GM18508 (cell line): Measurements from ENCODE around the gene TOB1.

Experiments used
- ATAC-seq: cut with Tn5 transposase; IDR thresholded peaks from one replicate; pipeline ENCODE4 v1.9.1; 2021; ENCODE audit warnings: moderate number of reproducible peaks; ENCODE audit not compliant: insufficient read depth, unreplicated experiment

The TOB1 gene

DNA sequence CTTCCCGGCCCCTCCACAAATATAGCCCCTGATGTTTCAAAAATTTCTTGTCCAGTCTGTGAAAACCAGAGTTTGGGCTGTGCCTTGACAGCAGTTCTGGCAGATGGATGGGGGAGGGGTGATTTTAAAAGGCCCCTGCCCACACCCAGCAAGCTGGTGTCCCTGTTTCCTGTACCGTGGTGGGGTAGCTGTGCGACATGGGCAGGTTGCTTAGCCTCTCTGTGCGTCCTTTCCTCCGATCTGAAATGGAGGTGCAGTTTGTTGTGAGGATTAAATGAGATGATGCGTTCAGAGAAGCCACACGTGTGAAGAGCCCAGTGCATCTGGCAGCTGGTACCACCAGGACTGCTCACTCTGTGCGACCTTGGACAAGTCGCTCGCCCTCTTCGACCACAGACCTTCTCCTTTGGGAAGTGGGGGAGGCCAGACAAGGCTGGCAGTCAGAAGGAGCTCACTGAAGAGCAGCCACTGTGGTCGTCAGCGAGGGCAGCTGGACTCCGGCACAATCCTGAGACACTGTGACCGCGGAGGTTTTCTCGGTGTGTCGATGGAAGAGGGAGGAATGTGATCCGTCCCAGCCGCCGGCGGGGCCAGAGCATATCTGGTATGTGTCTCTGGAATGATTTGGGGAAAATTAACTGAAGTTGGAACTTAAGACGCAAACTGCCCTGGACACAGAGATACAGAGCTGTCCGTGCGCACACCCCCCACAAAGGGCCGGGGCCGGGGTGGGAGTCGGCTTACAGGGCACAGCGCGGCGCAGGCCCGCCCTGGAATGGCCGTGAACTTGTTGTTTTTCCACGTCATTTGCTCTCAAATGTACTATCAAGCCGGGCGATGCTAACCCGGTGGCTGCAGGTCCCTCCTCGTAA, 31.5 kb downstream of the TOB1 start:
- no peak for ATAC-seq

DNA sequence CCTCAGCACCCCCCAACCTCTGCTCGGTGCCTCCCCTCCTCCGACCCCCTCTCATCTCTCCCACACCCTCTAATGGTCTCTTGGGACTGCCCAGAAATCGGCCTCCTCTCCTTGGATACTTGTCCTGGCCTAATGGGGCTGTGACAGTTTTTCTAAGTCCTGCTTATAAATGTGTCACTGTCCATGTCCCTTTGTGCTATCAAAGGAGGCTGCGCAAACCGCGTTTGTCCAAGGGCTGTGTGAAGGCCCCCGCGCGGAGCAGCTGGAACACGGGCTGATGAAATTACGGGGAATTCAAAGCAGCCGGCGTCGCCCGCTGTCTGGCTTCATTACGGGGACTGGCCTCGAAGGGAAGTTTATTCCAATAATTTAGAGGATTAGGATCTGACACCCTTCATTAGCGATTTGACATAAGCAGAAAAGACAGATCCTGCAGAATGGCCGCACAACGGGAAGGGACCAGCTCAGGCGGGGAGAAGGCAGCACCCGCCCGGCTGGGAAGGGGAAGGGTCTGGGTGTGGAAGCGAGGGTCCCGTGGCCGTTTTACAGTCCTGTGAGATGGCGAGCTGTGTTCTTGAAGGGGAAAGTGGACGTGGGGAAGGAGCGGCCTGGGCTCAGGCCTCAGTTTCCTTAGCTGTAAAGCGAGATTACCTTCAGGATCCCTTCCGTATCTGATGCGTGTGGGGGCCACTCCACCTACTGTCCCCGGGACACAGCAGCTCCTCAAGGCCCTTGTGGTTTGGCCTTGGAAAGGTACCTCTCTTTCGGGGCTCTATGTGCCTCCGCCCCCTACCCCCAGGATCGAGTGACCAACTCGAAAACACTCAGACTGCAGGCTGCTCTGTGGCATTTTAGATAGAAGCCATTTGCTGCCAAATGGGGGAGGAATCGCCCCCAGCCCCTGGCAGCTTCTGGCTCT, 32.4 kb downstream of the TOB1 start:
- ATAC-seq, result no peak

- ATAC-seq, result no peak
Measured at GRCh38 chr17:50832864-50833381, 33.2 kb downstream of the TOB1 start.

DNA sequence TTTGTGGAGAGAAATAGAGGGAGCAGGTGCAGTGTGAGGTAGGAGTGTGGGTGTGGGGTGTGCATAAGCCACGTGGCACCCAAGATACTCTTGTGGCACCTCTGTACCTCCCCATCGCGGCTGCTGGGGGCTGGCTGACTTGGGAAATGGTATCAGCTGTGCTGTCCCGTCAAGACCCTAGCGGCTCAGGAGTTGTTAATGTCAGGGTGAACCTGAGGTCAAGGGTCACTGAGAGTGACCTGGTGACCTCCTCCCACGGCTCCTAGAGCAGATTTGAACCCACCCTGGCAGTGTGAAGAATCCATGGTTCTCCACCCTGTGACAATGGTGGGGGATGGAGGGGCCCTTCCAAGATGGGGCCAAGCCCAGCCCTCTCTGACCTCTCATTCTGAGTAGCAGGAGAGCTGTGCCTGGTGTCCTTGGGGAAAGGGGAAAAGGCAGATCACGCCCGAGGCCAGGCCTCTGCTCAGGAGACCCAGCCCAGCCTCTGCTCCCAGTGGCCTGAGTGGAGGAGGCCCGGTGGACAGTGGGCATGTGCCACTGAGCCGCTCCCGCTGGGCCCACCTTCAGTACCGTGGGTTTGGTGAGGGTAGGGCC, 33.8 kb downstream of the TOB1 start:
- ATAC-seq, result no peak

- no peak for ATAC-seq
Measured at GRCh38 chr17:50831471-50831928, 34.7 kb downstream of the TOB1 start.

- ATAC-seq, result no peak
Measured at GRCh38 chr17:50830994-50831393, 35.2 kb downstream of the TOB1 start.

DNA sequence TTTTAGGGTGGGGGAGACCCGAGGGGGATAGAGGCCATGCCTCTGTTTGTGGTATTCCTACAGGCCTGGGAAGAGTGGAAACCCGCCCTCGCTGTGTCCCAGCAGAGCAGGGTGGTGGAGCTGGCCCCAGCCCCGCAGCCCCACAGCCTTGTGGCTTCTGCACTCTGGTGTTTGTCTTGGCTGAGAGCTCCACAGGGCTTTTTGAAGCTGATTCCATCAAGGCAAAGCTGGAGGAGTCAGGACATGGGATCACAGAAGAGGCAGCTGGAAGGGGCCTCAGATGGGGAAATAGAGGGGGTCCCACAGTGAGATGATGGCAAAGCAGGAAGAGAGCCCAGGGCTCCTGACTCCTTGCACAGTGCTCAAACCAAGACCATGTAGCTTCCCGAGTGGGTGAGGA, 35.8 kb downstream of the TOB1 start:
- ATAC-seq, result no peak

DNA sequence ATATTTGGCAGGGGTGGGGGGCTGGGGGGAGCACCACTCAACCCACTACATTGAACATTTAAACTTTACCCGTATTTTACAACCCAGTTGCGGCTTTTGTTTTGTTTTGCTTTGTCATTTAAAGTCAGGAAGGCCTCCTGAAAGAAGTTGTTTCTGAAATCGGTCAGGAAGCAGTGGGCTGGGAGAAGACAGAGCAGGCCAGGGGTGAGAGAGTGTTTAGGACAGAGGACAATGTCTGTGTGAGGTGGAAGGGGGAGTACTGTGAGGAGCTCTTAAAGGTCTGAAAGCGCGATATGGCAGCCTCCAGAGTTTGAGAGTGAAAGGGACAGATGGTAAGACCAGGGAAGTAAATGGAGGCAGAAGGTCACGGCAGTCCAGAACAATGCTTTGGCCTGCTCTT, 36.8 kb downstream of the TOB1 start:
- no peak for ATAC-seq

- ATAC-seq, result no peak
Measured at GRCh38 chr17:50828508-50829170, 37.5 kb downstream of the TOB1 start.

GRCh38 chr17:50825188-50825587, 41.0 kb downstream of the TOB1 start:
- no peak for ATAC-seq

DNA sequence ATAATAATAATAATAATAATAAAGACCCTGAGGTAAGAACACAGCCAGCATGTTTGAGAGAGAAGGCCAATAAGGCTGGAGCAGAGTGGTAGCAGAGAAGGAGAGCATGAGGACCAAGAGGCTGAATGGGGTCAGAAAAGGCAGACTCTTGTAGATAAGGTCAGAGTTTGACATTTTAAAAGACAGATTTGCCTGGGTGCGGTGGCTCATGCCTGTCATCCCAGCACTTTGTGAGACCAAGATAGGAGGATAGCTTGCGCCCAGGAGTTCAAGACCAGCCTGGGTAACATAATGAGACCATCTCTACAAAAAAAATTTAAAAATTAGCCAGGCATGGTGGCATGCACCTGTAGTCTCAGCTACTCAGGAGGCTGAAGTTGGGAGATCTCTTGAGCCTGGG, 41.7 kb downstream of the TOB1 start:
- no peak for ATAC-seq

DNA sequence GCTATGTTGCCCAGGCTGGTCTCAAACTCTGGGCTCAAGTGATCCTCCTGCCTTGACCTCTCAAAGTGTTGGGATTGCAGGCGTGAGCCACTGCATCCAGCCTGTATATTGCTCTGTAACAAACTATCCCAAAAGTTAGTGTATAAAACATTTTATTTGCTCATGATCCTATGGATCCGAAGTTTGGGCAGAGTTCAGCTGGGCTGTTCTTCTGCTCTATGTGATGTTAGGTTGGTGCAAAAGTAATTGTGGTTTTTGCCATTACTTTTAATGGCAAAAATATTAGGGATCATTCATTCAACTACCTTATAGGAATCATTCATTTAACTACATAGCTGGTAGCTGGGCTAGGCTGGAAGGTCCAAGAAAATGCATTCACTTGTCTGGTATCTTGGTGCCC, 43.6 kb downstream of the TOB1 start:
- ATAC-seq, result no peak

DNA sequence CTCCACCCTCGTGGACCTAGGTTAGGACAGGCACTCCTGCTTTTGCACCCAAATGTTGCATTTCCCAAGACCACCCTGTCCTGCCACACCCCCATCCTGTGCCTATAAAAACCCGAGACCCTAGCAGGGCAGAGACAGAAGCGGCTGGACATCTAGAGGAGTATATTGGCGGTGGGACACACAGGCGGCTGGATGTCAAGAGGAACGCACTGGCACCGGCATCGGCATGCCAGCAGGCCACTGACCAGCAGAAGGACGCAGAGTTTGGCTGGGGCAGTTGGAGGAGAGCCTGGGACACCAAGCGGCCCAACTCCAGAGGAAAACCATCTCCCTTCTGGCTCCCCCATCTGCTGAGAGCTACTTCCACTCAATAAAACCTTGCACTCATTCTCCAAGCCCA, 45.5 kb downstream of the TOB1 start:
- ATAC-seq, result no peak

DNA sequence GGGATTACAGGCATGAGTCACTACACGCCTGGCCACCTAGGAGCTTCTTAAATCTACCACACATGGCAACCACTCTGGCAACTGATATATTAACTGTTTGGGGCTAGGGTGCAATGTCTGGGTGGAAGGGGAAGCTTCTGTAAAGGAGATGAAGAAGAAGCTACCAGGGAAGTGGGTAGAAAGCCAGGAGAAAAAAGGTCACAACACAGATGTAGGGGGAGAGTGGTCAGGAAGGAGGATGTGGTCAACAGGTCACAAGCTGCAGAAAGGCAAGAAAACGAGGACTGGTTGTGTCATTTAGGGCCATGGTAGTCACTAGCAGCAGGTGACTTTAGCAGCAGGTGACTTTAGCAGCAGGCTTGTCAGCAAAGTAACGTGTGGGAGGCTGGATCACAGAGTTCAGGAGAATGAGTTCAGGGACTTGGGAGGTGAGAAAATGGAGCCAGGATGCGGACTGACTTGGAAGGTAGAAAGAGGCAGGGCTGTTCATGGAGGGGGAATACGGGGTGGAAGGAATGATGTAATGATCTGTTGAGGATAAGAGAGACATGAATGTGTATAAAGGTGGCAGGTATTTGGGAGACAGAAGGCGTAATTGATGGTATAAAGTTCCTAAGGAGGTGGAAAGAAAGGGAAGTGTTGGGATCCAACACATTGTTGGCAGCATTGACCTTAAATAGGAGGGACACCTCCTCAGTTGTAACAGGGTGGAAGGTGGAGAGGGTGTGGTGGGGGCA, 47.1 kb downstream of the TOB1 start:
- ATAC-seq, result no peak

DNA sequence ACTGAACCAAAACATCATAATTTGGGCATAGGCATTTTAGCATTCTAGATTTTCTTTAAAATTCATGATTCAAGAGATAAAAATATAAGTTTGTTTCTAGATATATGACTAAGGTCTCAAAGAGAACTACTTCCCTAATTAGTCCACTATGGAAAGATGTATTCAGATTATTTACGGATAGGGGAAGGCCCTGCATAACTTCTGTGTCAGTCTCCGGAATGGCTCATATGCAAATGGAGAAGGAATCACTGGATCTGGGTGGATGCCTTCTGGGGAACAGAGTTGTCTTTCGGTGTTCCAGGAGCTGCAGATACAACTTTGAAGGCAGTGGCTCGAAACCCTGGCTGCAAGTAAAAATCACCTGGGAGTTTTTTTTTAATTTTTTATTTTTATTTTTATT, 47.9 kb downstream of the TOB1 start:
- no peak for ATAC-seq

- no peak for ATAC-seq
Measured at GRCh38 chr17:50817838-50818237, 48.3 kb downstream of the TOB1 start.

DNA sequence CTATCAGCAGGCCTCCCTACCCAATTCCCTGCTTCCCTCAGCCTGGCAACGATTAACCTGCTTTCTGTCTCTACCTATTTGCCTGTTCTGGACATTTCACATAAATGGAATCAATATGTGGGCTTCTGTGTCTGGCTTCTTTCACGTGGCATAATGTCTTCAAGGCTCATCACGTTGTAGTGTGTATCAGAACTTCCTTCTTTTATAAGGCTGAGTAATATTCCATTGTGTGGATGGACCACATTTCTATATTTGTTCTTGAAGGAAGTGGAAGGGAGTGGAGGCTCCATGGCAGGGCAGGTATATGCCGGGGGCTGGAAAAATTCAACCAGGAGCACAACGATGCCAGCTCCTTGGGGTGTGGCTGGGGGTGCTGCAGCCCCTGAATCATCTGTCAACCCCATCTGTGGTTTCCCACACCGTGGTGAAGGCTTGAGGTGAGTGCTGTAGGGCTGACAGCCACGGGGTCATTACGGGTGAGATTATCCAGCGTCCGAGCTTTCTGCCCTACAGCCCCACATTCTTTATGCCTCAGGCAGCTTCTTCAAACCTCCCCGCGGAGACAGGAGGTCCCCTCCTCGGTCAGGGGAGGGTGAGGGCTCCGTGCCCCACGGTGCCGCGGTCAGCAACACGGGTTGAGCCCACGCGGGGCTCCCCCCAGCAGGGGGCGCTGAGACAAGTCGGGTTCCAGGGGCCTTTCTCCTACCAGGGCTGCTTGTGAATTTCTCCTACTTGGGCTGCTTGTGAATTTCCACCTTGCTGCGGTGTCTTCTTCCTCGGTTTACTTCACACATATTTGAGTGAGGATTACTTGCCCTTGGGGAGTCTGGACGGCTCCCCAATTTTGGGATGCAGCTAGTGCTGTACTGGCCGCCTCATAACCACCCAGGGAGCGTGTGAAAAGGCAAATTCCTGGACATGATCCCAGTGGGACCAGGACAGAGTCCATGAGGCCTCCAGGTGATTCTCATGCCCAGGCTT, 49.1 kb downstream of the TOB1 start:
- no peak for ATAC-seq

- no peak for ATAC-seq
Measured at GRCh38 chr17:50816271-50816670, 49.9 kb downstream of the TOB1 start.
